Germinal center (tissue), 1 donor: ENCODE results near the gene OGFOD1.

Experiments used
- DNase-seq: peaks from one replicate; pipeline ENCODE4 v3.0.0; 2012; ENCODE audit warnings: mixed read lengths, low spot score

The OGFOD1 gene

DNA sequence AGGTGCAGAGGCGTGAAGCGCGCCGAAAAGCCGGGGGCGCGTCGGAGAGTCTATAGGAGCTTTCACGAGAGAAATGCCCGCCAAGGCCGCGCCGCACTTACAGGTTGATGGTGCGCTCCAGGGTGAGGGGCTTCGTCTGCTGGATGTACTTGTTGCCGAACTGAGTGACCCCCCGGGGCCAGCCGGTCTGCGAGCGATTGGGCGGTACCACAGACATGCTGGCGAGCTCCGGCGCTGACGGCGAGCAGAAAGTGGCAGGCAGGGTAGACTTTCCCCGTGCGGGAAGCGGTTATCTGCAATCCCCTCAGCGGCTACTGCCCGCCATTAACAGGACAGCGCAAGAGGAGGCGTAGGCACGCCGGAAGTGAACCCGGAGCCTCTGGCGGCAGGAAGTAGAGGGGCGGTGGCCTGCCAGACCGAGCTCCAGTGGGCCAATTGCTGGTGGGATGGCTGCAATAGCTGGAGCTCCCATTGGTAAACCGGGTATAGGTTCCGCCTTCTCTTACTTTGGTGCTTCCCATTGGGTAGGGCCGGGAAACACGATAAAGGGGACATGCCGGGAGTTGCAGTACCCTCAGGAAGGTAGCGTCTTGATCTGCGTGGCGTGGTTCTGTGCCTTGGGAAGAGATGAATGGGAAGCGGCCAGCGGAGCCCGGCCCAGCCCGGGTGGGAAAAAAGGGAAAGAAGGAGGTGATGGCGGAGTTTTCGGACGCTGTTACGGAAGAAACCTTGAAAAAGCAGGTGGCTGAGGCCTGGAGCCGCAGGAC is at the start of gene OGFOD1, which contains the start of gene NUDT21:
Gene OGFOD1, plus strand, starts transcription at position 569 of the 767 bp plus-strand sequence. Its CDS starts 59 bp downstream, at position 628.
Gene NUDT21, minus strand, starts transcription at position 347 of the 767 bp plus-strand sequence. Its CDS starts 130 bp downstream, at position 217.
- DNase-seq = peak; percentile 100

DNA sequence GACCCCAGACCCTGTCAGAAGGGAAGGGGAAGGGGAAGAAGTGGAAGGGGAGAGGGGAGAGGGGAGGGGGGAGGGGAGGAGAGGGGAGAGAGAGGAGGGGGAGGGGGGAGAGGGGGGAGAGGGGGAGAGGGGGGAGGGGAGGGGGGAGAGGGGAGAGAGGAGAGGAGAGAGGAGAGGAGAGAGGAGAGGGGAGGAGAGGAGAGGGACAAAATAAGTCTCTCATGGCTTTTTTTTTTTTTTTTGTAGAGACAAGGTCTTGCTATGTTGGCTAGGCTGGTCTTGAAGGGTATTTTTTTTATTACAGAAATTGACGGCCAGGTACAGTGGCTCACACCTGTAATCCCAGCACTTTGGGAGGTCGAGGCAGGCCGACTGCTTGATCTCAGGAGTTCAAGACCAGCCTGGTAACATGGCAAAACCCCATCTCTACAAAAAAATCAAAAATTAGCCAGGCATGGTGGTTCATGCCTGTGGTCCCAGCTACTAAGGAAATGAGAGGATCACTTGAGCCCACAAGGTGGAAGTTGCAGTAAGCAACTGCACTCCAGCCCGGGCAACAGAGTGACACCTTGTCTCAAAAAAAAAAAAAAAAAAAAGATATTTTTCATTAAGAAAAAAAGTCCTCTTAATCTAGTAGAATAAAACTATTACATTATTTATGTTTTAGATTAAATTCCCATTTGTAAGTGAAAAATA is 45.2 kb upstream of the OGFOD1 start:
- DNase-seq = no peak

DNA sequence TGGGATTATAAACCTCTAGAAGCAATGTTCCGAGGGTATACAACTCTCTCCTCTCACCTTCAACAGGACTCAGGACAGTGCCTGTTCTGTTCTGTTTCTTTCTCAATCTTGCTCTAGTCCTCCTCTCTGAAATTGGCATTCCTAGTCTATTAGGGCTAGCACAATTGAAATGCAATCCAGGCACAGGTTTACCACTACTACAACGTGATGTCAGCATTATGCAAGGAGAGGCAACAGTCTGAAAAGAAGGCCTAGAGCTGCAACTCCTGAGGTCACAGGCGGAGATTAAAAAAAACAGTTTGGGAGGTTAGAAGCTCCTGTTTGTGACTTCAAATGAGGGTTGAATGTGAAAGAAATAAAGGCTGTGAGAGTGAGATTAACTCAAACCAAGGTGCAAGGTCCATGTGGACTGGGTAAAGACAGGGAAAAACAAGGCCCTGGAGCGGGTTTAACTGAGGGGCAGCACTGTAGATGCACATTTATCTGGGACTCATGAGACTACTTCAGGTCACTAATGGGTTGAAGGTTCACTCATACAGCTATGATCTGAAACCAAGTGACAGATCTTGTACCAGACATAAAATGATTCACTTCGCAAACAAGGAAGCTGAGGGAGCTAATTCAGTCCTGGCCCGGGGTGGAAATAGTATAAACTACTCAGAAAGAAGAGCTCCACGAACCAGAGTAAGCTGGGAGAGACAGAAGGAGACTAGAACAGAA is 42.8 kb upstream of the OGFOD1 start:
- DNase-seq = no peak

DNA sequence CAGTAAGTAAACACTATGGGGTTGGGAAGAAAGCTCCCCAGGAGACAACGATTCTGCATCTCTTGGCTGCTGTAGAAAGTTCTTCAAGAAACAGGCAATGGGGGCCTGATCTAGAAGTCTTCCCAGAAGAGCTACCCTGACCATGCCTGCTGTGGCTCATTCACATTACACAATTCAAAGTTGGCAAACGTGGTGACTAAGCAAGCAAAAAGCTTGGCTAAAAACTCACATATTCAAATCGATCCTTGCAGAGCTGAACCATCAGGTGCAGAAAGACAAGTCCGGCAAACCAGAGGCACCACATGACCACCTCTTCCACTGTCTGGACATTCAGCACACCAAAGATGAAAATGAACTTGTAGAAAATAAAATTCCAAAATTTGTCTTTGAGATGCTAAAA is 42.2 kb upstream of the OGFOD1 start:
- no peak for DNase-seq

- DNase-seq = no peak
Measured at GRCh38 chr16:56411123-56411522, 40.2 kb upstream of the OGFOD1 start.

GRCh38 chr16:56411624-56412023 is 39.7 kb upstream of the OGFOD1 start:
- no peak for DNase-seq

DNA sequence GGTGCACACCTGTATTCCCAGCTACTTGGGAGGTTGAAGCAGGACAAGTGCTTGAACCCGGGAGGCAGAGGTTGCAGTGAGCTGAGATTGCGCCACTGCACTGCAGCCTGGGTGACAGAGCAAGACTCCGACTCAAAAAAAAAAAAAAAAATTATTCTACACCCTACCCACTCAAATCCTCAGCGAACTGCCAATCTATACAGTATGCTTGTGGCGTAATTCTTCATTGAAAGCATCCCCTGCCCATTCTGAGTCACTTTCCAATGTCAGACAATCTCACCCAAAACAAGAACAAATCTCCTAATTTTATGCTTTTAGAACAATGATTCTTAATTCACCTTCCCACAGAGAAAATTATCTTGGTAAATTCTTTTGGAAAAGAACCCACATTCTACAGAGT is 38.0 kb upstream of the OGFOD1 start:
- no peak for DNase-seq

GRCh38 chr16:56414366-56414765 is 37.0 kb upstream of the OGFOD1 start:
- no peak for DNase-seq

DNA sequence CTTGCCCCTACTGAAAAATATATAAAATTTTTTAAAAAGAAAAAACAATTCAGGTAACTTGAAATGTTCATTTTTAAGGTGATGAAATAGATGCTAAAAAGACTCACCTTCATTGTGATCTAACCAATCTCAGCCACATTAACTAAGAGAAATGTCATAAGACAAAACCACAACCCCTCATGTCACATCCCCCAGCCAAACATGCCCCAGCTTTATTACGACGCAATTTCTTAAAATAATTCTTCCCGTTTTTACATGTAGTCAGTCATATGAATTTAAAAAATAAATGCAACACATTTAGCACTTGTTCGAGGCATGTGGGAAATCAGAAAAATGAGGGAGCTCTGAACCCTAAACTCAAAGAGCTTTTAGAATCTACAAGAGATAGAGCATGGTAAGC is 35.5 kb upstream of the OGFOD1 start:
- DNase-seq = no peak

- DNase-seq = no peak
Measured at GRCh38 chr16:56417138-56417537, 34.2 kb upstream of the OGFOD1 start.

DNA sequence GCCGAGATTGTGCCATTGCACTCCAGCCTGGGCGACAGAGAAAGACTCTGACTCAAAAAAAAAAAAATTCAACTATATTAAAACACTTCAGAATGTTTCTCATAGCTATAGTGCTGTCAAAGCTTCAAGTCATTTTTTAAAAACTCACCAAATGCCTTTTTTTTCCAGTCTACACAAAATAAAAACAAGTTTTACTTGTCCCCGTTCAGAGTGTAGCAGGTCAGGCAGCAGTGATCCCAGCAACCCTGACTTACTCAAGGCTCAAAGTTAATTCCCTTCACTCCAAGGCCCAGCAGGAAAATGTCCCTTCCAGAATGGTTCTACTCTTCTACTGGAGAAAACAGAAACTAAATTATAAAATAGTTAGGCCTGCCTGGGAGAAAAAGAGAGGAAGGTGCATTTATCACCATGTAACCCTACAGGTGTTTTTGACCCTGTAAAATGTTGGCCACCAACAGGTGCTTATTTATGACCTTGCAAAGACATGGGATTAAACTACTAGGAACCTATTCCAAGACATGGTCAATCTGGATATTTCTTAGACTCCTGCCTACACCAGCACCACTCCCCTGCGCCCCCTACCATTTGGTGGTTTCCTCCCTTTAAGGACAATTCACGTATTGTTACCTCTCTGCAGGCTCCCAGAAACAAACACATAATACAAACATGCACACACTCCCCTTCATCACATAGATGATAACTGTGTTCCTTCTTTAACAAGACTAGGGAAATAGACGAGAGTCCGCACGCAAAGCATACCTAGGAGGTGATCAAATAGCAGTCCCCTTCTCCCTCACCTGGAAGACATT is 31.4 kb upstream of the OGFOD1 start:
- no peak for DNase-seq

- DNase-seq = no peak
Measured at GRCh38 chr16:56420613-56421012, 30.7 kb upstream of the OGFOD1 start.

GRCh38 chr16:56421313-56421712 is 30.0 kb upstream of the OGFOD1 start:
- peak; percentile 52 for DNase-seq

DNA sequence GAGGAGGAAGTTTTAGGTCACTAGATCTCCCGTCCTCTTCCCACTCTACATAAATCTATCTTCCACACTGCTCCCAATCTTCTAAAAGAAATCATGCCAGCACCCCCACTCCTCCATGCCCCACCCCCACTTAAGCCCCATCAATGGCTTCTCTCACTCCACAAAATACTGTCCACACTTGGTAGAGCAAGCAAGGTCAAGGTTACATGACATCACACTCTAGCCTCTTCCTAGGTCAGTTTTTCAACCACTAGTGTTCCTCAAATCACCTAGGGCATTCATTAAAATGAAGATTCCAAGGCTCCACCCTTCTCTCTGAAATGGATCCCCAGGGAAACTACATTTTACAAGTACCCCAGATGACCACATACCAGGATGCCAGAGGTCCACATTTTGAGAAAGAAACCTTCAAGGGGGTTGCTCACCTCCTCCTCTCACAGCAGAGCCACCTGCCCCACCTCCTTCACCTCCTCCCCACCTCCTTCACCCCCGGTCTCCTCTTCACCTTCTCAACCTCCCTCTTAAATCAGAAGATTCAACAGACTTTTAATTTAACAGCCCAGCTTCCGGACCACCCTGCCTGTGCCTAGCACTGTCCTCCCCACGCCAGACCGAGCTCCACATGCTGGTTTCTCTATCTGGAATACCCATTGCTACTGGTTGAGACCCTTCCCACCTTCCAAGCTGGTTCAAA is 29.2 kb upstream of the OGFOD1 start:
- peak; percentile 15 for DNase-seq

- DNase-seq = no peak
Measured at GRCh38 chr16:56422896-56423441, 28.4 kb upstream of the OGFOD1 start.

GRCh38 chr16:56423584-56424403 is 27.6 kb upstream of the OGFOD1 start:
- peak; percentile 58 for DNase-seq

DNA sequence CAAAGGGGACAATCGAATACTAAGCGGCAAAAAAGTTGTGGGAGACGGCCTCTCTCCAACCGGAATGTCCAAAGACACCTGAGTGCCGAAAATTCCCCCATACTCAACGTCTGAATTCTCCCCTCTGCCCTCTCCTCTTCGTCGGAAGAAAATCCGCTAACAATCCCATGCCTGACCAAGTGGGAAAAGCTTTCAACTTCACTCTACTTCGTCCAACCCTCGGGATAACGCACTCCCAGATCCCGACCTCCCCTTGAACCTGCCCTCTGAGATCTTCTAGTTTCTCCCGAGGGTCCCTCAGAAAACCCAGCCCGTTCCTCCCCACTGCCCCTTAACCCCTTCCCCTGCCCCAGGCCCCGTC is 27.0 kb upstream of the OGFOD1 start:
- DNase-seq = no peak

DNA sequence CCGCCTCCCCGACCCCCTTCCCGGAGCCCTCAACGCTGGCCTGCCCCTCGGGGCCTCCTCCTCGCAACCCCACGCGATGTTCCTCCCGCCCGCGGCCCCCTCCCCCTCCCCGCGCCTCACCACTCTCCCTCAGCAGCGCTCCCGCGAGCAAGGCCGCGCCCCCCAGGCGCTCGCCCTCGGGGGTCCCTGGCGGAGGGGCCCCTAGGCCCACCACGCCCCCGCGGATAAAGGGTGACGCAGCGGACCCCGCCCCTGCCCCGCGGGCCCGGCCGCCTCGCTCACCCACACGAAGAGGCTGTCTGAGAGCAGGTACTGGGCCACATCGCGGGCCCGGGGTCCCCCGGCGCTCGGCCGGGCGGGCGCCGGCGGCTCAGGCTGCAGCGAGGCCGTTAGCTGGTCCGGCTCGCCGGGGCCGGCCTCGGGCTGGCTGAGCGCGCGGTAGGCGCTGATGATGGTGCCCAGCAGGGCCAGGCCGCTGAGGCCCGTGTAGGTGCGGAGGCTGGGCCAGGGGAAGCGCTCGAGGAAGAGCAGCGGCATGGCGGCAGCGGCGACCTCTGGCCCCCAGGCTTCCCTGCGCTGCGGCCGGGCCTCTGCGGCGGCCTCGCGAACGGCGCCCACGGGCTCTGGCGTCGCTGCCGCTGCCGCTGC is 26.4 kb upstream of the OGFOD1 start:
- DNase-seq = peak; percentile 26

DNA sequence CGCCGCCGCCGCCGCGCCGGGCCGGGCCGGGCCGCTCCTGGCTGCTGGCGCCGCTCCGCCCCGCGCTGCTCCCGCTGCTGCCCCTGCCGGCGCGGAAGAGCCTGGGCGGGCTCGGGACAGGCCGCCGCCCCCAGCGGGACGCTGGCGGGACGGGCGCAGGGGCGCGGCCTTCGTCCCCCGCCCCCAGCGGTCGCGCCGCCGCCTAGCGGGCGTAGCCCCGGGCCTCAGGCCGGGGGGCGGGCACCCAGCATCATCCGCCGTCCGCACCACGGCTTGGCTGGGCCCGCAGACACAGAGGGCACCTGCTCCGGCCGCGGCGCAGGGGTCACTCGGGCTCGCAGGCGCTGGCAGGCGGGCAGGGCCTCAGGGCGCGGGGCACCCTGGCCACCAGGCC is 25.9 kb upstream of the OGFOD1 start, which contains the start of gene AMFR:
Gene AMFR, minus strand, starts transcription at position 107 of the 394 bp plus-strand sequence. CDS start 218 bp downstream, outside the sequence.
- DNase-seq = peak; percentile 88
